Hepatocyte (in vitro differentiated cells): ENCODE data around the gene HCLS1. TPM values are rescaled to one million over a fixed set of nuclear protein-coding genes. Genes with fewer than 3 reads are reported as not detected.

ENCODE experiments used
- DNase-seq: peaks from one replicate; pipeline ENCODE4 v3.0.0-alpha.2; 2016; ENCODE audit warnings: low spot score
- H2AFZ ChIP-seq: fragments of 200-600 bp; sonication (generic); 2 replicates; pipeline ENCODE4 v1.6.0; 2016; ENCODE audit warnings: antibody characterized with exemption, mild to moderate bottlenecking
- H3K27ac ChIP-seq: fragments of 200-600 bp; sonication (generic); 2 replicates; pipeline ENCODE4 v1.5.1; 2016; ENCODE audit warnings: mild to moderate bottlenecking
- H3K27me3 ChIP-seq: fragments of 200-600 bp; sonication (generic); 2 replicates; pipeline ENCODE4 v1.6.1; 2016
- H3K36me3 ChIP-seq: fragments of 200-600 bp; sonication (generic); replicated peaks from 2 replicates; pipeline ENCODE4 v1.5.1; 2016; ENCODE audit warnings: low read depth; ENCODE audit not compliant: insufficient read depth
- H3K4me1 ChIP-seq: fragments of 200-600 bp; sonication (generic); 2 replicates; pipeline ENCODE4 v1.5.1; 2016; ENCODE audit warnings: mild to moderate bottlenecking, moderate library complexity; ENCODE audit not compliant: insufficient read depth
- H3K4me2 ChIP-seq: fragments of 200-600 bp; sonication (generic); 2 replicates; pipeline ENCODE4 v1.6.0; 2016
- H3K4me3 ChIP-seq: fragments of 200-600 bp; sonication (generic); 2 replicates; pipeline ENCODE4 v1.5.1; 2016; ENCODE audit warnings: mild to moderate bottlenecking
- H3K79me2 ChIP-seq: fragments of 200-600 bp; sonication (generic); 2 replicates; pipeline ENCODE4 v1.6.0; 2017; ENCODE audit warnings: mild to moderate bottlenecking
- H3K9me2 ChIP-seq: fragments of 200-600 bp; sonication (generic); replicated peaks from 2 replicates; pipeline ENCODE4 v1.6.0; 2017; ENCODE audit warnings: mild to moderate bottlenecking; ENCODE audit not compliant: insufficient read depth
- H3K9me3 ChIP-seq: fragments of 200-600 bp; sonication (generic); 2 replicates; pipeline ENCODE4 v1.5.1; 2016; ENCODE audit warnings: low read depth, mild to moderate bottlenecking
- H4K20me1 ChIP-seq: fragments of 200-600 bp; sonication (generic); 2 replicates; pipeline ENCODE4 v1.6.0; 2016; ENCODE audit warnings: mild to moderate bottlenecking; ENCODE audit not compliant: insufficient read depth, poor library complexity, severe bottlenecking
- CTCF ChIP-seq: fragments of 200-600 bp; sonication (generic); IDR thresholded peaks from 2 replicates; pipeline ENCODE4 v1.5.1; 2016; ENCODE audit warnings: antibody characterized with exemption, mild to moderate bottlenecking; ENCODE audit not compliant: poor library complexity
- EZH2 ChIP-seq: fragments of 200-600 bp; sonication (generic); IDR thresholded peaks from 2 replicates; pipeline ENCODE4 v1.6.1; 2016; ENCODE audit warnings: antibody characterized with exemption, mild to moderate bottlenecking, borderline replicate concordance
- EZH2phosphoT487 ChIP-seq: fragments of 200-600 bp; sonication (generic); IDR thresholded peaks from one replicate; pipeline ENCODE4 v1.6.1; 2018; ENCODE audit warnings: antibody characterized with exemption, mild to moderate bottlenecking, low read depth, moderate library complexity; ENCODE audit not compliant: unreplicated experiment, severe bottlenecking
- WGBS: methylation state at CpG from one replicate; pipeline ENCODE4 v1.1.6; 2016; ENCODE audit warnings: low lambda C conversion rate; ENCODE audit errors: missing lambda C conversion rate; 5-methylcytosine and 5-hydroxymethylcytosine counted together
- polyA plus RNA-seq: library from polyadenylated mRNA; unstranded; fragments of >200 nt; fragmentation: Nextera tagmentation; extraction: Ambion mirVana; gene quantifications from 2 replicates; pipeline ENCODE4 v1.2.1, GENCODE V29; 2016
- small RNA-seq: library from RNA; depleted of rRNA; stranded (forward); fragments of <200 nt; gene quantifications from one replicate; pipeline ENCODE3, GENCODE V24; 2014
- total RNA-seq: library from RNA; depleted of rRNA; stranded (reverse); fragments of >200 nt; gene quantifications from 2 replicates; pipeline ENCODE4 v1.2.3, GENCODE V29; 2014

Gene HCLS1
- total and polyA plus RNA-seq, 2 experiments from 2014 or later = 1.3 TPM; not detected in 1

- H3K4me2 ChIP-seq = no peak overlapping the region
- 61% methylated on average over 2 of the region's 2 CpGs for WGBS
- no peaks in the 10 kb centered on the region for H3K9me3 ChIP-seq
- no peak overlapping the region for H2AFZ ChIP-seq
- H3K4me1 ChIP-seq = no peaks in the 10 kb centered on the region
- H4K20me1 ChIP-seq = no peaks in the 10 kb centered on the region
- H3K27ac ChIP-seq = no peak overlapping the region
- no peak overlapping the region for H3K4me3 ChIP-seq
- no peaks in the 10 kb centered on the region for H3K9me2 ChIP-seq
- H3K27me3 ChIP-seq = peaks cover 6% of the 10 kb centered on the region
- no peaks in the 10 kb centered on the region for H3K36me3 ChIP-seq
- H3K79me2 ChIP-seq = no peaks in the 10 kb centered on the region
- TF ChIP-seq EZH2 = no peak
- no peak for TF ChIP-seq CTCF
- TF ChIP-seq EZH2phosphoT487 = no peak
- DNase-seq = no peak
These were observed 79.0 kb downstream of the HCLS1 start for GRCh38 chr3:121581691-121582090.

Small RNA genes lying within 50 kb of the gene (small RNA-seq; reads per million reads assigned to genes)
- gene RNU4-62P = not detected

Other genes starting within 250 kb of the HCLS1 start
- gene POLQ, start 114.9 kb downstream of the HCLS1 start, total RNA-seq = 1.4 and 2.5 TPM in 2 replicates
- gene POLQ, start 114.9 kb downstream of the HCLS1 start, polyA plus RNA-seq = 0.68 and 1.3 TPM in 2 replicates
- not detected in 2 replicates for gene ARGFX, start 93.0 kb downstream of the HCLS1 start, total RNA-seq
- not detected in 2 replicates for gene ARGFX, start 93.0 kb downstream of the HCLS1 start, polyA plus RNA-seq
- gene FBXO40, start 67.5 kb downstream of the HCLS1 start, total RNA-seq = not detected in 2 replicates
- gene FBXO40, start 67.5 kb downstream of the HCLS1 start, polyA plus RNA-seq = not detected in 2 replicates
- gene GOLGB1, start 88.8 kb upstream of the HCLS1 start, total RNA-seq = 54.5 and 70.2 TPM in 2 replicates
- 40.2 and 55.8 TPM in 2 replicates for gene GOLGB1, start 88.8 kb upstream of the HCLS1 start, polyA plus RNA-seq
- 21.8 and 24.1 TPM in 2 replicates for gene IQCB1, start 174.2 kb upstream of the HCLS1 start, total RNA-seq
- 14.4 and 23.0 TPM in 2 replicates for gene IQCB1, start 174.2 kb upstream of the HCLS1 start, polyA plus RNA-seq
- gene EAF2, start 174.3 kb upstream of the HCLS1 start, total RNA-seq = 3.6 and 7.4 TPM in 2 replicates
- gene EAF2, start 174.3 kb upstream of the HCLS1 start, polyA plus RNA-seq = 6.0 and 9.7 TPM in 2 replicates
- gene SLC15A2, start 233.5 kb upstream of the HCLS1 start, total RNA-seq = 6.5 and 11.2 TPM in 2 replicates
- gene SLC15A2, start 233.5 kb upstream of the HCLS1 start, polyA plus RNA-seq = 5.4 and 5.8 TPM in 2 replicates